HepG2 (cell line): ENCODE data around the gene DDX6.
"Not testable (repeated sequence)": the region's sequence is repeated elsewhere in the genome, so short reads cannot be mapped to it uniquely, and the experiment has no call there.

ENCODE experiments used
- CHD2 ChIP-seq: IDR thresholded peaks from 2 replicates; pipeline ENCODE4 v1.6.1; 2011; ENCODE audit warnings: low read depth, low read length, improper control_type of control experiment
- GABPB1 ChIP-seq: IDR thresholded peaks from 2 replicates; pipeline ENCODE4 v1.6.1; 2016; ENCODE audit warnings: mild to moderate bottlenecking, missing genetic modification reagents, moderate library complexity, missing compliant biosample characterization
- MED1 ChIP-seq: sonication (generic); formaldehyde crosslinking; IDR thresholded peaks from 2 replicates; pipeline ENCODE4 v1.4.0; 2020; ENCODE audit warnings: missing genetic modification reagents
- NFE2L2 ChIP-seq: fragments of 150-350 bp; IDR thresholded peaks from 2 replicates; pipeline ENCODE4 v1.6.1; 2014; ENCODE audit warnings: low read length
- RBM22 ChIP-seq: fragments of 200-400 bp; formaldehyde crosslinking; optimal IDR thresholded peaks from 2 replicates; pipeline ENCODE3; 2017; ENCODE audit warnings: mild to moderate bottlenecking, low read length, moderate library complexity
- REST ChIP-seq, 2 experiments: IDR thresholded peaks; 2 replicates each; pipeline ENCODE4 v1.6.1; 2011 to 2012; ENCODE audit warnings: low read length in 2 of 2, borderline replicate concordance in 1 of 2, low read depth in 1 of 2, mild to moderate bottlenecking in 1 of 2, moderate library complexity in 1 of 2
- RXRA ChIP-seq: sonication (generic); formaldehyde crosslinking; IDR thresholded peaks from 2 replicates; pipeline ENCODE4 v1.5.1; 2020; ENCODE audit warnings: missing genetic modification reagents
- ZEB1 ChIP-seq: IDR thresholded peaks from 2 replicates; pipeline ENCODE4 v1.6.1; 2012; ENCODE audit warnings: mild to moderate bottlenecking, low read depth, inconsistent platforms; ENCODE audit not compliant: insufficient replicate concordance
- ZFX ChIP-seq: sonication (generic); formaldehyde crosslinking; IDR thresholded peaks from 2 replicates; pipeline ENCODE4 v1.4.0; 2020; ENCODE audit warnings: mild to moderate bottlenecking, low read depth, missing genetic modification reagents, moderate library complexity
- ZNF274 ChIP-seq: sonication (generic); formaldehyde crosslinking; IDR thresholded peaks from 2 replicates; pipeline ENCODE4 v1.5.1; 2020; ENCODE audit warnings: mild to moderate bottlenecking, missing genetic modification reagents
- TF ChIP-seq, protein P1 (sequence below): sonication (generic); formaldehyde crosslinking; IDR thresholded peaks from 2 replicates; pipeline ENCODE4 v1.5.0; 2020; ENCODE audit warnings: mild to moderate bottlenecking, missing genetic modification reagents, moderate library complexity

- not testable (repeated sequence) for TF ChIP-seq NFE2L2; MED1; CHD2; RXRA (CRISPR knock-in tag); ZEB1; GABPB1; ZNF274 (CRISPR knock-in tag); ZFX (CRISPR knock-in tag); REST (IDR thresholded peaks at IDR 0.05; ENCODE audit: borderline replicate concordance in 1 of 2, low read depth in 1 of 2, low read length in 2 of 2); RBM22
- TF ChIP-seq, protein P1, sequence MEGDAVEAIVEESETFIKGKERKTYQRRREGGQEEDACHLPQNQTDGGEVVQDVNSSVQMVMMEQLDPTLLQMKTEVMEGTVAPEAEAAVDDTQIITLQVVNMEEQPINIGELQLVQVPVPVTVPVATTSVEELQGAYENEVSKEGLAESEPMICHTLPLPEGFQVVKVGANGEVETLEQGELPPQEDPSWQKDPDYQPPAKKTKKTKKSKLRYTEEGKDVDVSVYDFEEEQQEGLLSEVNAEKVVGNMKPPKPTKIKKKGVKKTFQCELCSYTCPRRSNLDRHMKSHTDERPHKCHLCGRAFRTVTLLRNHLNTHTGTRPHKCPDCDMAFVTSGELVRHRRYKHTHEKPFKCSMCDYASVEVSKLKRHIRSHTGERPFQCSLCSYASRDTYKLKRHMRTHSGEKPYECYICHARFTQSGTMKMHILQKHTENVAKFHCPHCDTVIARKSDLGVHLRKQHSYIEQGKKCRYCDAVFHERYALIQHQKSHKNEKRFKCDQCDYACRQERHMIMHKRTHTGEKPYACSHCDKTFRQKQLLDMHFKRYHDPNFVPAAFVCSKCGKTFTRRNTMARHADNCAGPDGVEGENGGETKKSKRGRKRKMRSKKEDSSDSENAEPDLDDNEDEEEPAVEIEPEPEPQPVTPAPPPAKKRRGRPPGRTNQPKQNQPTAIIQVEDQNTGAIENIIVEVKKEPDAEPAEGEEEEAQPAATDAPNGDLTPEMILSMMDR (CRISPR knock-in tag): not testable (repeated sequence)
Observed at GRCh38 chr11:118820025-118820379, 29.0 kb upstream of the DDX6 start.
